ENCODE measurements around the gene PTGES.

Gene PTGES

DNA sequence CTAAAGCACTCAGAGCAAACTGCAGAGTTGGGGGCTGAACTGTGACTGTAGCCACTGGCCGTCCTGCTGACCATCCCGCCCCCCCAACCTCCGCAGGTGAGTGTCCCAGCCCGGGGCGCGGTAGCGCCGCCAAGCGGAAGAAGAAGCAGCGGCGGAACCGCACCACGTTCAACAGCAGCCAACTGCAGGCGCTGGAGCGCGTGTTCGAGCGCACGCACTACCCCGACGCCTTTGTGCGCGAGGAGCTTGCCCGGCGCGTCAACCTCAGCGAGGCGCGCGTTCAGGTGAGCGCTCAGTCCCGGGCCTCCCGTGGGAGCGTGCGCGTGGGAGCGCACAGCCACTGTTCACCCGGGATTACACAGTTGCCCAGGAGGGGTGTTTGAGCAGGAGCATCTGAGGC, 33.7 kb downstream of the PTGES start:
- no peak for DNase-seq (ENCODE audit: low spot score)

DNA sequence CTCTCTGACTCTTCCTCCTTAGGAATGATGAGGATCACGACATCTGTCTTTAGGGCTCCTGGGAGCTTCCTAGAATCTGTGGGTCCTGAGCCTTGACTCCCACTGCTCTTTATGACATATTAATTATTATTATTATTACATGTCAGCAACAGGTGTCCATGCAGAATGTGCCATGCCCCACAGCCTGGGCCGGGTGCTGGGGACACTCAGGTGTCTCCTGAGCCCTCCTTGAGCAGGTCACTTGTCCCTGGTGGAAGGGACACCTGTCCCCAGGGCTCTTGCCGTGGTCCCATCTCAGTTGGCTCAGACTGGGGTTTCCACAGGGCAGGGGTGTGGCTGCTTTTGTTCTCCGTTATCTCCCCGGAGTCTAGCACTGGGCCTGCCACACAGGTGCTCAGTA, 34.2 kb downstream of the PTGES start:
- DNase-seq (ENCODE audit: low spot score): no peak

DNA sequence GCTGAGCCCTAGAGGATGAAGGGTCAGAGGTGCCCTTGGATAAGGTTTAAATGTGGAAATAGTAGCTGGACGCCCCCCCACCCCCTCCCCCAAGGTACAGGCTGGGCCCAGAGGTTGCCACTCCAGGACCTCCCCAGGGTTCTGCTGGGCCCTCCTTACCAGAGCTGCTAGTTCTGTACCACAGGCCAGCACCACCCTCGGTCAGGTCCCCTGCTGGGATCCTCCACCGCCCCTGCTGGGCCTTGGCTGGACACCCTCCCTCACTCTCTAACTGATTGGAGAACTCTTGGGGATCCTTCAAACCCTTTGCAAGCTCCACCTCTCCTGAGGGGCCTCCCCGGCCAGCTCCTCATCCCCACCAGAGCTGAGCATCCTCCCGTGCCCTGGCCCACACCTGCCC, 34.9 kb downstream of the PTGES start:
- no peak for DNase-seq (ENCODE audit: low spot score)

- no peak for DNase-seq (ENCODE audit: low spot score)
Measured at GRCh38 chr9:129716091-129716490, 36.8 kb downstream of the PTGES start.

GRCh38 chr9:129714511-129715061, 38.3 kb downstream of the PTGES start:
- DNase-seq (ENCODE audit: low spot score): no peak

DNA sequence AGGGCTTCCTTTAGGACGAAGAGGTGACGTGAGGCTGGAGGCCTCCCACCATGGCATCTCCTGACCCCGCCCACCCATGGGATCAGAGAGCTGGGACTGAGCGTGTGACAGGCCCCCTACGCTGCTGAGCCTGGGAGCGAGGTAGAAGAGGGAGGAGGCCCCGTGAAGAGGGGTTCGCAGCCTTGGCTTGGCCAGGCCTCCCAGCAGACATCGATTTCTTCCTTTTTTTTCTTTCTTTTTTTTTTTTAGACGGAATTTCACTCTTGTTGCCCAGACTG, 39.5 kb downstream of the PTGES start:
- DNase-seq (ENCODE audit: low spot score): no peak

GRCh38 chr9:129712634-129713401, 40.0 kb downstream of the PTGES start:
- DNase-seq (ENCODE audit: low spot score): no peak

GRCh38 chr9:129710169-129710453, 42.7 kb downstream of the PTGES start:
- DNase-seq (ENCODE audit: low spot score): no peak

DNA sequence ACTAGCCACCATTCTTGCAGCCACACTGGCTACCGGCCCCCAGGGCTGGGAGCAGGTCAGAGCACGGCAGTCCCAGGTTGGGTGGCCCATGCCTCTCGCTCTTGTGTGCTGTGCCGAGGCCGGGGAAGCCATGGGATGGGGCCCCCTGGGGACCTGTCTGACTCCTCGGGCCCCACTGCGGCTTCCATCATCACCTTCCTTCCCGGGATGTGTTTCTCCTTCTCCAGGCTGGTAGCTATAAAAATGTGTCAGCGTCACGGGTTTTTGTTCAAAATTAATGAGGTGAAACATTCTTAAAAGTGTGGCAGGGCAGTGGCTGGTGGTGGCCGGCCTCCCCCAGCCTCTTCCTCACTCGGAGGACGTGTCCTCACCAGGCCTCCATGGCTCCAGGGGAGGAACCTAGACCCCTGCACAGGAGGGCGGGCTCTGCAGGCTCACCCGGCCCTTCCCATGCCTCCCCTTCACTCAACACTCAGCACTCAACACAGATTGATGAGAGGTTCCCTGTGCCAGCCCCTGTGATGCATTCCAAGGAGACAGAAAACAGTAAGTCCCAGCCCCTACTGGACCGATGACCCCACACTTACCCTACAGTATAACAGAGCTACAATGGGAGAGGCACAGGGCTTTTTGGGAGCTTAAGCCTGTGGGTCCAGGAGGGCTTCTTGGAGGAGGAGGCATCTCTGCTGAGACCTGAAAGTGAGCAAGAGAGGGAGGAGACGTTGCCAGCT, 43.2 kb downstream of the PTGES start:
- peak; percentile 72 for DNase-seq (ENCODE audit: low spot score)

- no peak for DNase-seq (ENCODE audit: low spot score)
Measured at GRCh38 chr9:129708793-129709192, 44.0 kb downstream of the PTGES start.

GRCh38 chr9:129704807-129705206, 48.0 kb downstream of the PTGES start:
- no peak for DNase-seq (ENCODE audit: low spot score)

DNA sequence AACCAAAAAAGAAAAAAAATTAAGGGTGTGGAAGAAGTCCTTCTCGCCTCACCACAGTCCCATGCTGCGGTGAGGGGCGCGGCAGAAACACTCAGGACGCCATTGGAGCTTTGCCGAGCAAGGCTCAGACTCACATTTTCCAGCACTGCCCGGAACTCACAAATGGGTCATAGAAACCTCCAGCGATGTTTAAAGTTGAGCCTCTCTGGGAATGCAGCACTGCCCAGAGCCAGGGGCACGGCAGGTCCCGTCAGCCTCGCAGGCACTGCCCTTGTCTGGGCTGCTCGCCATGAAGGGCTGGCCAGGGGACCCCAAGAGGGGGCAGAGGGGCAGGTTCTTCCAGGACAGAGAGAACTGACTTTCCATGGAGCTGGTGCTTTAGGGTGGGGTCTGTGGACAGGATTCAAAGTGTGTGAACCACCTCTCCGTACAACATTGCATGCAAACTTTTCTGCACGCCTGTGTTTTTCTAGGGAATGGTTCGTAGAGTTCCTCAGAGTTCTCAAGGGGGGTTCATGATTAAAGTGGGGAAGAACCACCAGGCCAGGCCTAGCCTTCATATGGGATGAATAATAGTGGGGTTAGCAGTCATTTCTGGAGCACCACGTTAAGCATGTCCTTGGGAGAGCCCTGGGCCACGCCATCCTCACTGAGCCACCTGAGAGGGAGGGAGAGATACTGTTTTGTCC, 49.0 kb downstream of the PTGES start:
- no peak for DNase-seq (ENCODE audit: low spot score)

DNA sequence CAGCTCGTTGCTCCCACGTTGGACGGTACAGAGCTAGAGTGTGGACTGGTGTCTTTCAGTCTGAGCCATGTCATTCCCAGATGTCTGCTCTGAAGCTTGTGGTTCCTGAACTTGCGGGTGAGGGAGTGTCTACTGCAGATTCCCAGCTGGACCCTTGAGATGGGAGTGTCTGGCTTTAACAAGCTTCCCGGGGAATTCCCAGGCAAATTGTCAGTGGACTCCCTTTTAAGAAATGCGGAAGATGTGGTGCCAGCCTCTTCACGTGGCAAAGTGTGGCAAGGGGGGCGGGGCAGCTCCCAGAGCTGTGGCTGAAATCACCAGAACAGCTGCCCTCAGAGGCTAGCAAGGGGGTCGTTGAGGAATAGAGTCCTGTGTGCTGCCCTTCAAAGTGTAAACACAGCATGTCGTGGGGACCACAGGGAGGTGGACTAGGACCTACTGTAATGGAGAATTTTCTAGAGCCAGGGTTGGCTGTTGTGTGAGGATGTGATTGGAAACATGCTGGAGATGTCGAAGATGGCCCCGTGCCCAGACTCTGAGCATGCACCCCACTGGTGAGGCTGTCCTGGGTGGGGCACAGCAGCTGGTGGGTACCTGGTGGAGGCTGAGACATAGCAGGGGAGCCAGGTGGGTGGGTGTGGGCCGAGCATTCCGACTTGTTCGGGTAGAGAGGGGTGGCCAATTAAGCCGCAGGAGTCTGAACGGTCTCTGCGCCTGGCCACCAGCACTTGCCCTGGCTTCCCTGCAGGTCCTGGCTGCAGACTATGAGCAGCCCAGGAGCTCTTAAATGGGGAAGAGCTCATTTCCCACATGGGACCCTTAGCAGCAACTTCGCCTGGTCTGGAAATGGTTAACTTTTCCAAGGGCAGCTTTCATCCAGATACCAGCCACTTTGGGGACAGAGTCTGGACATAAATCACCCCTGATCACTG, 50.0 kb downstream of the PTGES start:
- peak; percentile 79 for DNase-seq (ENCODE audit: low spot score)

DNA sequence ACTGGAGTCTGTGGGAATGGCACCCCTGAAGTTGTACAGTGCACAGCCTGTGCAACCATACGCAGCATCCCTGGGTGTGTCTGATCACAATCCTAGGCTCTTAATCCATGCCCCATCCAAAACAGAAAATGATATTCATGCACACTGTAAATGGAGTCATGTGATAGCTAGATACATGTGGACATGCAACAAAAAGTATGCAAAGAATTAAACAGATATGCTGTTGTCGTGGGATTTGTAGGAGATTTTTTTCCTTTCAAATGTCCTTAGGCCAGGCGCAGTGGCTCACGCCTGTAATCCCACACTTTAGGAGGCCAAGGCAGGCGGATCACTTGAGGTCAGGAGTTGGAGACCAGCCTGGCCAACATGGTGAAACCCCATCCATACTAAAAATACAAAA, 51.3 kb downstream of the PTGES start:
- no peak for DNase-seq (ENCODE audit: low spot score)

DNA sequence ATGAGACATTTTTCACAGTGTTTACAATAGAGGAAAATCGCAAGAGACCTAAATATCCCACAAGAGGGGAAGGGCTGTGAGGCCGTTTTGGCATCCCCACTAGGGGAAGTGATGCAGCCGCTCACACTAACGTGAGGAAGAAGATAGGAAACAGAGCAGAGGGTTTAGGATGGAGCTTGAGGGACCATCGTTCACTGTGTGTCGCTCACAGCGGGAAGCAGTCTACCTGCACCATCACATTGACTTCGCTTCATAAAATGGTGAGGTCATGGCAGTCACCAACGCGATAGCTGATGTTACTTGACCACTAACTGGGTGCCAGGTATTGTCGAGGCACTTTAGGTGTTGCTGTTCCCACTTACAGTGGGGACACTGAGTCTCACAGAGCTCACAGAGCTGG, 51.8 kb downstream of the PTGES start:
- DNase-seq (ENCODE audit: low spot score): no peak

GRCh38 chr9:129698254-129698757, 54.5 kb downstream of the PTGES start:
- no peak for DNase-seq (ENCODE audit: low spot score)

- no peak for DNase-seq (ENCODE audit: low spot score)
Measured at GRCh38 chr9:129697656-129698253, 55.1 kb downstream of the PTGES start.

- no peak for DNase-seq (ENCODE audit: low spot score)
Measured at GRCh38 chr9:129696944-129697655, 55.7 kb downstream of the PTGES start.

DNA sequence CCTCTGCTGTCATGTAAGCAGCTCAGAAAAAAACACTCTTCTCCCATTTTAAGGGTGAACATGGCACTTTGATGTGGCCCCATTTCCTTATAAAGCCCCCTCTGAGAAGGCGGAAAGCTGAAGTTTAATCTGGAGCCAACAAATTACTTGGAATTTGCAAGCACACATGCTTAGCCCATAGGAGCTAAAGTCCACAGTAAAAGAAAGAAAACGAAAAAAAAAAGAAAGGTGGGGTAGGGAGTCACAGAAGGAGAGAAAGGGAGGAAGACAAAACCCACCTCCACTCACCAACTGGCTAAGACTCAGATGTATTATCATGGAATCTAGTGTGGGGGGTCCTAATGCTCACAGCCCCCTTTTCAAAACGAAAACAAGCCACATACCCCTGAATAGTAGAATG, 57.0 kb downstream of the PTGES start:
- DNase-seq (ENCODE audit: low spot score): no peak

GRCh38 chr9:129694243-129694646, 58.6 kb downstream of the PTGES start:
- DNase-seq (ENCODE audit: low spot score): no peak

DNA sequence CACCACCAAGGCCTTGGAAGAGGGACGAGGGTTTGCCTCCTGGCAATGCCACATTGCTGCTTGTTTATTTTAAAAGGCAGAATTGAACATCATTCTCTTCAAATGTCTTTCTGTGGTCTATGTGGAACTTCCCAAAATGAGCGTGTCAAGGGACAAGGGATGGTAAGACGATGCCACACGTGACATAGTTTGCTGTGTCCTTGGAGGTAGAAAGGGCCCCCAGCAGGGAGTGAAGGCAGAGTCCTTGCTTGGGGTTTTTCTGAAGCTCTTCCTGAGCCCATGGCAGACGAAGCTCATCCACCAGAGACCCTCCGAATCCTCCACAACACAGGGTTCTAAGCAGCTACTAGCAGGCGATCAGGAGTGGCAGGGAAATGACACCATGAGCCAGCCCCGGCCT, 59.1 kb downstream of the PTGES start:
- DNase-seq (ENCODE audit: low spot score): no peak
